NCI-H774 (cell line): ENCODE results near the gene PGA5.
"Not testable (repeated sequence)": the region's sequence is repeated elsewhere in the genome, so short reads cannot be mapped to it uniquely, and the experiment has no call there.

ENCODE experiments used
- DNase-seq: peaks from one replicate; lab custom pipeline; 2025; lab: John Stamatoyannopoulos, UW

PGA5 gene

GRCh38 chr11:61240875-61241274 lies at the start of gene PGA5:
PGA5 (plus strand) TSS chr11:61241175; CDS start chr11:61241227, 52 bp downstream.
- DNase-seq: not testable (repeated sequence)

- no peak for DNase-seq
These were observed 47.4 kb upstream of the PGA5 start for GRCh38 chr11:61193596-61193995.

GRCh38 chr11:61194169-61194671 lies 46.8 kb upstream of the PGA5 start:
- DNase-seq: no peak

- DNase-seq: no peak
These were observed 45.8 kb upstream of the PGA5 start for GRCh38 chr11:61194981-61195695.

- no peak for DNase-seq
These were observed 45.3 kb upstream of the PGA5 start for GRCh38 chr11:61195719-61196118.

- no peak for DNase-seq
These were observed 42.6 kb upstream of the PGA5 start for GRCh38 chr11:61198361-61198760.

GRCh38 chr11:61198948-61199523 lies 41.9 kb upstream of the PGA5 start:
- DNase-seq: no peak

GRCh38 chr11:61201476-61201875 lies 39.5 kb upstream of the PGA5 start:
- no peak for DNase-seq

- DNase-seq: not testable (repeated sequence)
These were observed 37.8 kb upstream of the PGA5 start, which contains the start of gene PGA3 for GRCh38 chr11:61202950-61203746. PGA3 (plus strand) TSS chr11:61203515; CDS start chr11:61203565, 50 bp downstream.

- not testable (repeated sequence) for DNase-seq
These were observed 37.1 kb upstream of the PGA5 start for GRCh38 chr11:61203873-61204272.

GRCh38 chr11:61204502-61205059 lies 36.4 kb upstream of the PGA5 start:
- not testable (repeated sequence) for DNase-seq

GRCh38 chr11:61207636-61208310 lies 33.2 kb upstream of the PGA5 start:
- not testable (repeated sequence) for DNase-seq

- DNase-seq: not testable (repeated sequence)
These were observed 30.3 kb upstream of the PGA5 start for GRCh38 chr11:61210629-61211028.

GRCh38 chr11:61211327-61211952 lies 29.5 kb upstream of the PGA5 start:
- not testable (repeated sequence) for DNase-seq

GRCh38 chr11:61212202-61212601 lies 28.8 kb upstream of the PGA5 start:
- not testable (repeated sequence) for DNase-seq

GRCh38 chr11:61213711-61214324 lies 27.2 kb upstream of the PGA5 start:
- DNase-seq: not testable (repeated sequence)

GRCh38 chr11:61218306-61218705 lies 22.7 kb upstream of the PGA5 start:
- not testable (repeated sequence) for DNase-seq

GRCh38 chr11:61219016-61219415 lies 22.0 kb upstream of the PGA5 start:
- not testable (repeated sequence) for DNase-seq

- DNase-seq: not testable (repeated sequence)
These were observed 18.9 kb upstream of the PGA5 start, which contains the start of gene PGA4 for GRCh38 chr11:61222047-61222446. PGA4 (plus strand) TSS chr11:61222347; CDS start chr11:61222401, 54 bp downstream.

- DNase-seq: not testable (repeated sequence)
These were observed 18.3 kb upstream of the PGA5 start for GRCh38 chr11:61222692-61223091.
